Middle frontal gyrus (tissue), 1 donor: ENCODE measurements around the gene EDN1.
"Not testable (repeated sequence)": the region's sequence is repeated elsewhere in the genome, so short reads cannot be mapped to it uniquely, and the experiment has no call there.

Experiments
- DNase-seq: peaks from one replicate; pipeline ENCODE4 v3.0.0-alpha.2; 2015; ENCODE audit warnings: low spot score; ENCODE audit errors: extremely low spot score

Gene EDN1

GRCh38 chr6:12293931-12294807 is 4.0 kb downstream of the EDN1 start:
- DNase-seq, result no peak

DNA sequence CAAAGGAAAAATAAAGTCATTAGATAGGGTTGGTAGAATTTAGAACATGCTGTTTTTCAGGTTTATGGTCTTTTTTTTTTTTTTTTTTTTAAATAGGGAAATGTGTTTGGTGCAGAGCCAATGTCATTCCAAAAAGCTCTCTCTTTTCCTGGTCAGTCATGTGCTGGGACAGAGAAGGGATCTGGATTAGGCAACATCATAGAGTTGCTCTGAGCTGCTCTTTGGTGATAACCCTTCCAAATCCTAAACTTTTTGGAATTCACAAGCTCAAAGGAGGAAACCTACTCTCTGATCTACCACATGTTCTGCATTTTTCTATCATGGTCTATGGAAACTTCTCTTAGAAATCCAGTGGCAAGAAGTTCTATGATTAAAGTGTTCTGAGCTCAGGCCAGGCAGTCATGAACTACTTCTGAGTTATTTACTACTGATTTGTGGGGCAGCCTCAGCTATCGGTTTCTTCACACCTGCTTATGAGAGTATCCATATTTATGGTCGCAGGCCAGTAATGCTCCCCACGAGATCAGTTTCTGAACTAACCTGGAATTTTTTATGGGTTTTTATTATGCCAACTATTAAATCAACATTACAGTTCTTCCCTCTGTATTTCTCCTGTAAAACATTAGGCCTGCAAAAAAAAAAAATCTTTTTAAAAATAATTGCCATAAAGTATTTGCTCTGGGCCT is 4.8 kb downstream of the EDN1 start:
- no peak for DNase-seq

- DNase-seq, result no peak
Observed at GRCh38 chr6:12295558-12296254, 5.5 kb downstream of the EDN1 start.

DNA sequence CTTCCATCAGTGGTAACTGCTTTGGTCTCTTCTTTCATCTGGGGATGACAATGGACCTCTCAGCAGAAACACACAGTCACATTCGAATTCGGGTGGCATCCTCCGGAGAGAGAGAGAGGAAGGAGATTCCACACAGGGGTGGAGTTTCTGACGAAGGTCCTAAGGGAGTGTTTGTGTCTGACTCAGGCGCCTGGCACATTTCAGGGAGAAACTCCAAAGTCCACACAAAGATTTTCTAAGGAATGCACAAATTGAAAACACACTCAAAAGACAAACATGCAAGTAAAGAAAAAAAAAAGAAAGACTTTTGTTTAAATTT is 6.1 kb downstream of the EDN1 start:
- no peak for DNase-seq

- no peak for DNase-seq
Observed at GRCh38 chr6:12296604-12297003, 6.4 kb downstream of the EDN1 start.

DNA sequence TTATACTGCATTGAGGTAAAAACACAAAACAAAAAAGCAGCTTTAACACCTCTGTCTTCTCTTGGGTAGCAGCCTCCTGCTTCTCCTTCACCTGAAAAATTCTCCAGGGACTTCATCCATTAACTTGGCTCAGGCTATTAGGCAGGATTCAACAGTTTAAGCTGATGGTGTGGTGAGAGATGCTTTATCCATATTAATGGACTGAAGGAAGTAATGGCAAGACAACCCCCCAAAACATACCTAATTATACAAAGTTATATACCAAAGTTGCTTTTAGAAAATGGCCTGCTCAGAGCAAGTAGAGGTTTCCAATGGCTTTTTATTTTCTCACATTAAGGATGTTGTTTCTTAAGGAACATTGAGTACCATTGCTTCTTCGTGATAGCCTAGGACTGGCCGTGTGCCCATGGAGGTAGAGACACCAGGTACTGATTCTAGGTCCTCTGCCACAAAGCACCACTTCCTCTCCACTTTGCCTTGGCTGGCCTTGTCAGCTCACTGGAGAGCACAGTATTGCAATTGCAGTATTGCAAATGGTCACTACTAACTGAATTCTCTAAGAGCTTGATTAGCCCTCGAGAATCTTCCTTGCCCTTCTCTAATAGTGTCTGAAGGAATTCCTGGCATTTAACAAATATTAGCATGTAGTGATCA is 7.3 kb downstream of the EDN1 start:
- DNase-seq, result no peak

DNA sequence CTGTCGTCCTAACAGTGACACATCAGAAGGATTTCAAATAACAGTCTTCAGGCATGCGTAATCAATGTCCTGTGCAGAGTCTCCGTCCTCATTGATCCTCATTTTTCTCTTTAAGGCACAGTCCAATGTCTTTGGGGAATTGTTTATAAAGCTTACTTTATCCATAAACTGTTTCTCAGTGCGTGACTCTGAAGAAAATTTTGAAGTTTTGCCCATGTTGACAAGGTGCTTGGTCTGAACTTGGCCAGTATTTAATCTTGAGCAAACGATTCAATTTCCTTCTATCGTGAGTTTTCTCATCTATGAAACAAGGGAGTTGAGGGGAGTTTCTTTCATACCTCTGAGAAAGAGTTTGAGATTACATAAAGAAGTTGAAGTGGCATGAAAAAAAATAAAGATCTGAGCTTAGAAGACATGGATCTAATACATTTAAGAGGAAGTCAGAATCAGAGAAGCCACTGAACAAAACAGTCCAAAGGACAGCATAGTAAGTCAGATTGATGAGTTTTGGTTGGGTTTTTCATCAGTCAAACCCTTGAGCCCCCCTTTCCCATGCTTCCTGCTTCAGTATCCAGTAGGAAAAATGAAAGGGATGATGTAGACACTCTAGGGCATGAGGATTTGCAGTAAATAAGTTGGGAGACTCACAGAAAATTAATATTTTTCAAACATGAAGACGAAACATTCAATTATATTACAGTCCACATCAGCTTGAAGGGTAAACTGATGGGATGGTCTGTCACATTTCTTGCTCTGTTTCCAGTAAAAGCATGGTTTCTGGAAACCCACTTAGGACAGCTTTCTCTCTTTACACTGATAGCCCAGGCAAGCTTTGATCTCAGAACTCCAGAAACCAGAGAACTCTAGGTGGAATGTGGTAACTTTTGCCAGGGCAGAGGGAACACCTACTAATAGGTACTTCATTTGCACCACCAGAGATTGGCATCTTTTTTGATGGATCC is 8.1 kb downstream of the EDN1 start:
- DNase-seq, result no peak

DNA sequence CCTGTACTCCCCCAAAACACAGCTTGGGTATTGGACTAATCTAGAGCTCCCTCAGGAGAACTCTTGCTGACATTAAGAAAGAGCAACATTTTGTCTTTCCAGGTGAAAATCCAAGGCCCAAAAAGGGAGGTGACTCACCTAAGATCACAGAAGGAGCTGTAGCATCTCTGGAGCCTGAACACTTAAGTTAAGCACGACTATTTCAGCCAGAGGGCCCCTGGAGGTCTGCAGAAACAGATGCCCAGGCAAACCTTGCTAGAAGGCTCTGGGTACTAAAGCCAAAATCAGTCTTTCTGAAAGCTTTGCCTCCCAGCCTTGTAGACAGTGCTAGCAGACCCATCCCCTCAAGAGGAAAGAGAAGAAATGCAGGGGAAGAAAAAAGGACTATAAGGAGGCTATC is 8.8 kb downstream of the EDN1 start:
- DNase-seq, result no peak

GRCh38 chr6:12301018-12301417 is 10.9 kb downstream of the EDN1 start:
- DNase-seq, result no peak

GRCh38 chr6:12304487-12304886 is 14.3 kb downstream of the EDN1 start:
- no peak for DNase-seq

- no peak for DNase-seq
Observed at GRCh38 chr6:12309070-12309469, 18.9 kb downstream of the EDN1 start.

DNA sequence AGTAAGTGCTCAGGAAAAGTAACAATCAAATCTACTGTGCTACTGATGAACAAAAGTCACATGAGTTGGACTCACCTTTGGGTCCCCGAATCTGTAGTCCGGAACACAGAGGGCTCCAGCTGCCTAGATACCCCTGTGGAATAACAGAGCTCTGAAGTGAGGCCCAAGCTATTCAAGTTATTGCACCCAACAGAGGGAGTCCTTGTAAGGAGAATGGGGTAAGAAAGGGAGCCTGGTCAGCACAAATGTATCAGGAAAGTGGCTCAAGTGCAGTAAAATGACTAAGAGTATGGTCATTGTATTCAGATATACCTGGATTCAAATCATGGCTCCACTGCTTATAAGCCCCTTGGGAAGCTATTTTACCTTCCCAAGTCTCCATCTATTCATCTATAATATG is 20.9 kb downstream of the EDN1 start:
- no peak for DNase-seq

GRCh38 chr6:12312736-12313135 is 22.6 kb downstream of the EDN1 start:
- no peak for DNase-seq

GRCh38 chr6:12313306-12313991 is 23.3 kb downstream of the EDN1 start:
- DNase-seq, result no peak

DNA sequence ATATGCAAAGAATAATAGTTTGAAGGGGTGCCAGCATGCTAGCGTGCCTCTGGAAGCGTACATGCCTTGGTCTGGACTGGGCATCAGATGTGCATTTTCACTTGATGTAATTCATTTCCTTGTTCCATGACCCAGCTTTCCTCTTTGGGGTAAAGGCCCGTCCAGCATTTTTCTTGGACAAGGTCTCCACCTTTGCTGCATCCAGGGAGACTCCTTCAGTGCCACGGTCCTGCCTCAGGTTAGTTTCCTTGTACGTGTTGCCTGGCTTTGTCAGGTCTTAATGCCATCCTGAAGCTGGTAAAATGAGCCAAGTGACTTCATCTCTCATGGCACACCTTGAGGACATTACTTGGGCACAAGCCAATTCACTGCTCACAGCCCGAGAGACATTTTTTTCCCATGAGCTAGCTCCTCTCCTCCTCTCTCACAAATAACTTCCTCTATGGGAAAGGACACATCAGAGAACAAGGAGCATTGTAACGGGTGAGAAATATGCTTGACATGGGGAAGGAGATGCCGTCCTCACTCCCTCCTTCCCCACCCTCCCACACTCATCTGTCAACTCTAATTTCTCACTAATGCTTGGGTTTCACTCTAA is 23.9 kb downstream of the EDN1 start:
- DNase-seq, result no peak

GRCh38 chr6:12314751-12315150 is 24.6 kb downstream of the EDN1 start:
- no peak for DNase-seq

DNA sequence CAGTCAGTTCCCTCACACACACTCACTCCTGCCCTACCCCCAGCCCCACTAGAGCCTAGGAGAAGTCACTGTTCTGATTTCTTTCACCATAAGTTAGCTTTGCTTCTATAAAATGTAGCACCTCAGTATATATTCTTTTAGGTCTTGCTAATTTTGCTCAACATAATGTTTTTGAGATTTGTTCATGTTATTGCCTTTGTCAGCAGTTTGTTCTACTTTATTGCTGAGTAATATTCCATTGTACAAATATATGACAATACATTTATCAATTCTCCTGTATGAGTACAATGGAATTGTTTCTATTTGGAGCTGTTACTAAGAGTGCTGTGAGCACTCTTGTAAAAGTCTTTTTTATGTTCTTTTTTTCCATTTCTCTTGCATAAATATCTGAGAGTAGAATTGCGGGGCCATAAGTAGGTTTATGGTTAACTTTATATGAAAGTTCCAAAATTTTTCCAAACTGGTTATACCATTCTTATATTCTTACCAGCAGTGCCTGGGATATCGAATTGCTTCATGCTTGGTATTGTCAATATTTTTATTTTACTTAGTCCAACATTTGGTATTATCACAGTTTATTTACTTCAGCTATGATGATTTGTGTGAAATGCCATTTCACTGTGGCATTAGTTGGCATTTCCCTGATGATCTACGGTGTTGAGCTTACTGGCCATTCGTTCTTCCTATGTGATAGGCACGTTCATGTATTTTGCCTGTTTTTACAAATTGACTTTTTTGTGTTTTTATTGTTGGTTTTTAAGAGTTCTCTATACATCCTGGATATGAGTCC is 25.3 kb downstream of the EDN1 start:
- DNase-seq, result no peak

- no peak for DNase-seq
Observed at GRCh38 chr6:12318749-12319148, 28.6 kb downstream of the EDN1 start.

DNA sequence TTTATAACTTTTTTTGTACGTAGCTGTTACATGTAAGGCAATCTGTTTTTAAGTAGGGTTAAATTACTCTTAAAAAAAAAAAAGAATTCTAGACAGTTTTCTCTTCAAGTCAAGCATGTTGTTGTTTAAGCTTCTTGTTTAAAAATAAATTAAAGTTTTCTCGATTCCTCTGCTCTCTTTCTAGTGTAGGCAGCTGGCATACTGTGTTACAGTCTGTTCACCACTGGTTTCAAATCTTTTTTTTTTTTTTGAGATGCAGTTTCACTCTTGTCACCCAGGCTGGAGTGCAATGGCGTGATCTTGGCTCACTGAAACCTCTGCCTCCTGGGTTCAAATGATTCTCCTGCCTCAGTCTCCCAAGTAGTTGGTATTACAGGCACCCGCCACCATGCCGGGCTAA is 29.9 kb downstream of the EDN1 start:
- not testable (repeated sequence) for DNase-seq
